ENCODE results near the gene NADSYN1.
"Not testable (repeated sequence)": the region's sequence is repeated elsewhere in the genome, so short reads cannot be mapped to it uniquely, and the experiment has no call there.

The NADSYN1 gene

GRCh38 chr11:71527576-71528210, 74.7 kb downstream of the NADSYN1 start:
- DNase-seq, result no peak

- DNase-seq, result no peak
Observed at GRCh38 chr11:71530602-71531001, 77.6 kb downstream of the NADSYN1 start.

GRCh38 chr11:71532036-71532610, 79.1 kb downstream of the NADSYN1 start:
- DNase-seq, result no peak

- not testable (repeated sequence) for DNase-seq
Observed at GRCh38 chr11:71534711-71535608, 82.0 kb downstream of the NADSYN1 start.

GRCh38 chr11:71535825-71536224, 82.8 kb downstream of the NADSYN1 start:
- DNase-seq, result no peak

- no peak for DNase-seq
Observed at GRCh38 chr11:71537537-71537936, 84.5 kb downstream of the NADSYN1 start.

GRCh38 chr11:71537977-71538665, 85.1 kb downstream of the NADSYN1 start, which contains the start of gene KRTAP5-8:
TSS of gene KRTAP5-8 (plus strand) at chr11:71538025. CDS start at chr11:71538056, 31 bp downstream.
- not testable (repeated sequence) for DNase-seq

GRCh38 chr11:71538666-71538990, 85.6 kb downstream of the NADSYN1 start:
- DNase-seq, result no peak

GRCh38 chr11:71539017-71539416, 86.0 kb downstream of the NADSYN1 start:
- DNase-seq, result no peak

GRCh38 chr11:71539971-71540370, 87.0 kb downstream of the NADSYN1 start:
- DNase-seq, result not testable (repeated sequence)

GRCh38 chr11:71540521-71541304, 87.7 kb downstream of the NADSYN1 start:
- not testable (repeated sequence) for DNase-seq

GRCh38 chr11:71542382-71542781, 89.4 kb downstream of the NADSYN1 start:
- no peak for DNase-seq

- no peak for DNase-seq
Observed at GRCh38 chr11:71542879-71543777, 90.1 kb downstream of the NADSYN1 start.

GRCh38 chr11:71543866-71544265, 90.9 kb downstream of the NADSYN1 start:
- no peak for DNase-seq

GRCh38 chr11:71544525-71545214, 91.7 kb downstream of the NADSYN1 start:
- no peak for DNase-seq

GRCh38 chr11:71545405-71545966, 92.5 kb downstream of the NADSYN1 start:
- no peak for DNase-seq

GRCh38 chr11:71548120-71548519, 95.1 kb downstream of the NADSYN1 start, which contains the start of gene KRTAP5-9:
TSS of gene KRTAP5-9 (plus strand) at chr11:71548420. CDS start at chr11:71548658, 238 bp downstream.
- DNase-seq, result no peak

- no peak for DNase-seq
Observed at GRCh38 chr11:71548716-71549151, 95.7 kb downstream of the NADSYN1 start.
